D721Med (cell line): ENCODE results near the gene TANGO6.

Experiments used
- DNase-seq: peaks from one replicate; pipeline ENCODE4 v3.0.0; 2011; ENCODE audit warnings: low spot score; ENCODE audit not compliant: insufficient read length
- FAIRE-seq: peaks from 2 replicates; lab custom pipeline; 2011; peaks lifted over from hg19 to GRCh38; lab: Jason Lieb, UNC
- TF ChIP-seq, protein P1 (sequence below): IDR thresholded peaks from 2 replicates; pipeline ENCODE4 v1.5.1; 2012; ENCODE audit warnings: mild to moderate bottlenecking, control low read depth; ENCODE audit not compliant: insufficient read depth; ENCODE audit errors: missing control alignments

TANGO6 gene

DNA sequence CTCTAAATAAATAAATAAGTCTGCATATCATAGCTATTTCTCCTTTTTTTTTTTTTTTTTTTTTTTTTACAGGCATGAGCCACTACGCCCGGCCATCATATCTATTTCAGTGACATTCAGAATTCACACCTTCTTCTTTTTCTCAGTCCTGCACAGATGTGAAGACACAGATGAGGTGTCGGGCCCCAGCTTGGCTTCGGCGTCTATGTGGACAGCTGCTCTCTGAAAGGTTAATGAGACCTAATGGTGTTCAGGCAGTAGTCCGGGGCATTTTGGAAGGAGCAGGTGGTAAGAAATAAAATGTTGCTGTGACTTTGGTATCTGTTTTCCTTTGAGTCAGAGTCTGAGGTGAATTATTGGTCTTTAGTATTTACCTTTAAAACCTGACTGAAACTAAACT is 23.6 kb downstream of the TANGO6 start:
- DNase-seq: no peak
- no peak for FAIRE-seq
- TF ChIP-seq, protein P1, sequence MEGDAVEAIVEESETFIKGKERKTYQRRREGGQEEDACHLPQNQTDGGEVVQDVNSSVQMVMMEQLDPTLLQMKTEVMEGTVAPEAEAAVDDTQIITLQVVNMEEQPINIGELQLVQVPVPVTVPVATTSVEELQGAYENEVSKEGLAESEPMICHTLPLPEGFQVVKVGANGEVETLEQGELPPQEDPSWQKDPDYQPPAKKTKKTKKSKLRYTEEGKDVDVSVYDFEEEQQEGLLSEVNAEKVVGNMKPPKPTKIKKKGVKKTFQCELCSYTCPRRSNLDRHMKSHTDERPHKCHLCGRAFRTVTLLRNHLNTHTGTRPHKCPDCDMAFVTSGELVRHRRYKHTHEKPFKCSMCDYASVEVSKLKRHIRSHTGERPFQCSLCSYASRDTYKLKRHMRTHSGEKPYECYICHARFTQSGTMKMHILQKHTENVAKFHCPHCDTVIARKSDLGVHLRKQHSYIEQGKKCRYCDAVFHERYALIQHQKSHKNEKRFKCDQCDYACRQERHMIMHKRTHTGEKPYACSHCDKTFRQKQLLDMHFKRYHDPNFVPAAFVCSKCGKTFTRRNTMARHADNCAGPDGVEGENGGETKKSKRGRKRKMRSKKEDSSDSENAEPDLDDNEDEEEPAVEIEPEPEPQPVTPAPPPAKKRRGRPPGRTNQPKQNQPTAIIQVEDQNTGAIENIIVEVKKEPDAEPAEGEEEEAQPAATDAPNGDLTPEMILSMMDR: no peak

DNA sequence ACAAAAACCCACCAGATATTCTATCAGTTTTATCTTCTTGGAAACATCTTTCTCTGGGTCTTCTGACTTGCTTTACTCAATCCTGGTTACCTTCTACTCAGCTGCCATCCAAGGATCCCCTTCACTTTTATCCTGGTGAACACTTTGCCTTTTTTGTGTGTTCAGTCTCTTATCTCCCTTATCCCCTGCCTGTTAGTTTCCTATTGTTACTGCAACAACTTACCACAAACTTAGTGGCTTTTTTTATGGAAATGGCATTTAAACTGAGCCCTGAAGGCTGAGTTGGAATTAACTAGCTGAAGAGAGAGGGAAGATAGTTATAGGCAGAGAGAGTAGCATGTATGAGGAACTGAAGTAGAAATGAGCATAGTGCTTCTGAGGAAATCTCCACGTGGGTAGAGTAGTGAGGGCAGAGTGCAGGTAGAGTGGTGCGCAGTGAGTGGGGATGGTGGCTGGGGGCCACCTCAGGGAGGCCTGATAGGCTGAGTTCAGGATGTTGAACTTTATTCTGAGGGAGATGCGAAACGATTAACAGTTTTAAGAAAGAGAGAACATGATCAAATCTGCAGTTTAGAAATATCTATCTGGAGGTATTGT is 26.3 kb downstream of the TANGO6 start:
- TF ChIP-seq, protein P1: no peak
- no peak for DNase-seq
- FAIRE-seq: no peak

DNA sequence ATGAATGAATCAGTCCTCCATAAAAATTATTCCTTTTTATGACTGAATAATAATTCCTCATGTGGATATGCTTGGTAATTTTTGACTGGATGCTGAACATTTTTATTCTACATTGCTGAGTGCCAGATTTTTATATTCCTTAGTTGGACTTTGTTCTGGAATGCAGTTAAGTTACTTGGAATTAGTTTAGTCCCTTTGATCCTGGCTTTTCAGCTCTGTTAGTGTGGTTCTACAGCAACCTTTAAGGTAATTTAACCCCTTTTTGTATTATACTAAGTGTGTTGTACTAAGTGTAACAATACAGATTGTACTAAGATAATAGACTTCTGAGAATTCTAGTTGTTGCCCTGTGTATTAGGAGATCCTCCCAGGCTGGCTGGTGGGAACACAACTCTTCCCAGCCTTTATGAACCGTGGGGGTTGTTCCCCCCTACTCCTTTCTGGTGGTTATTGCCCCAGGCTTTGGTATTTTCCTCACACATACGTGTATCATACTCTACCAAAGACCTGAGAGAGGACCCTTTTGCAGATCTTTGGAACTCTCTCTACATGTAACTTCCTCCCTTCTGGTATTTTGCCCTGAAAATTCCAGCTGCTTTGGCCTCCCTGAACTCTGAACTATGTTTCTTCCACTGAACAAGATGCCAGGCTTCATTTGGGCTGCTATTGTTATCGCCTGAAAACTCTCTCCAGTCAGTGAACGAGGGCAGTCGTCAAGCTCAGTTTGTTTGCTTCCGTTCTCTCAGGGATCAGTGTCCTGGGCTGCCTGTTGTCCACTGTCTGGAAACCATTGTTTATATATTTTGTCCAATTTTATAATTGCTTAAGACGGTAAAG is 30.5 kb downstream of the TANGO6 start:
- FAIRE-seq: no peak
- TF ChIP-seq, protein P1: no peak

DNA sequence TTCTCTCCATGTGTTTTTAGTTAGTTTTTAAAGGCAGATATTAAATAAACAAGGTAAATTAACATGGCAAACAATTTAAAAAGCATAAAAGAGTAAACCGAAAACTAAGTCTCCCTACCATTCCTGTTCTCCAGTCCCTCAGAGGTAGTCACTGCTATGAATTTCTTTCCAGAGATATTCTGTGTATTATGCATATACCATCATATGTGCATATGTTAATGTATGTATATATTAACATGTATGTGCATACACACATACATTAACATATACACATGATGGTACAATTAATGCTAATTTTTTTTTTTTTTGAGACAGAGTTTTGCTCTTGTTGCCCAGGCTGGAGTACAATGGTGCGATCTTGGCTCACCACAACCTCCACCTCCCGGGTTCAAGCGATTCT is 32.5 kb downstream of the TANGO6 start:
- TF ChIP-seq, protein P1: no peak

More for the DNA sequence above, 30.5 kb downstream of the TANGO6 start:
- no peak for DNase-seq

DNA sequence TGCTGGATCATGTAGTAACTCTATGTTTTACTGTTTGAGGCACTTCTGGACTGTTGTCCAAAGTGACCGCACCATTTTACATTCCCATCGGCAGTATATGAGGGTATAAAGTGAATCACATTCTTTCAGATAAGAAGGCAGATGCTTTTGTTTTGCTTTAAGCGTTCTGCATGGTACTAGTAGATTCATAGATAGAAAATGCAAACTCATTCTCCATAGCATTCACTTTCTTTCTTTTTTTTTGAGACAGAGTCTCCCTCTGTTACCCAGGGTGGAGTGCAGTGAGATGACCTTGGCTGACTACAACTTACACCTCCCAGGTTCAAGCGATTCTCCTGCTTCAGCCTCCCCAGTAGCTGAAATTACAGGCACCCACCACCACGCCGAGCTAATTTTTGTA is 40.4 kb downstream of the TANGO6 start:
- FAIRE-seq (no peak), DNase-seq (no peak)
- TF ChIP-seq, protein P1: no peak

More for the DNA sequence above, 32.5 kb downstream of the TANGO6 start:
- FAIRE-seq: no peak
- DNase-seq: no peak

DNA sequence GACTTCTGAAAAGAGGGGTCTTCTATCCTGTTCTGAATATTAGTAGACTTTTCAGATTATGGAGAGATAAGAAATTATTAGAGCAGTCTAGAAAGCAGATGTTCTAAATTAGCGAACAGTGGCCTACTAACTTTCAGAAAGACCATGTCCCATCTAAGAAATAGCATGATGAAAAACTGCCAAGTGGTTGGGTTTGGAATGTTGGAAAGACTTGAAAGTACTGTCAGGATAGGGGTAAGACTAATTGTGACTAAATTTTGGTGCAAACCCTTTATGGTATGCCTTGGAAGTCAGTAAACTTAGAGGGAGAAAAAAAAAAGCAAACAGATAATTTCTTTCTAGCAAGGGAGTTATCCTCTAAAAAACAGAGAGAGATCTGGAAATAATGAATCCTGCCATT is 41.1 kb downstream of the TANGO6 start:
- TF ChIP-seq, protein P1: no peak
- FAIRE-seq (no peak), DNase-seq (no peak)
